Activated CD4-positive, alpha-beta memory T cell treated with anti-CD3 and anti-CD28 coated beads, Interleukin-2, amount 10 ng/mL, durations not matched to agents 7 days and 5 days (primary cell): ENCODE measurements around the gene DCLK2. TPM values are rescaled to one million over a fixed set of nuclear protein-coding genes. Genes with fewer than 3 reads are reported as not detected.

ENCODE experiments used
- CTCF ChIA-PET: fragments of 350-600 bp; sonication (Branson Sonifier 250); formaldehyde crosslinking; loops from one replicate; lab custom pipeline; 2021; ENCODE audit warnings: antibody characterized with exemption, inconsistent platforms; lab: Charles Lee
- POLR2A ChIA-PET: fragments of 350-600 bp; sonication (Branson Sonifier 250); formaldehyde crosslinking; loops from one replicate; lab custom pipeline; 2021; ENCODE audit warnings: antibody characterized with exemption; lab: Charles Lee
- DNase-seq: peaks from one replicate; pipeline ENCODE4 v3.0.0-alpha.2; 2020
- H3K27ac Mint-ChIP-seq: one replicate; pipeline ENCODE4 v1.8.0; 2021; ENCODE audit warnings: mild to moderate bottlenecking, mixed read lengths
- H3K27me3 Mint-ChIP-seq: one replicate; pipeline ENCODE4 v1.8.0; 2021; ENCODE audit warnings: mixed read lengths
- H3K36me3 Mint-ChIP-seq: one replicate; pipeline ENCODE4 v1.8.0; 2021; ENCODE audit warnings: low read depth, mixed read lengths
- H3K4me1 Mint-ChIP-seq: one replicate; pipeline ENCODE4 v1.8.0; 2021; ENCODE audit warnings: mixed read lengths
- H3K4me3 Mint-ChIP-seq: one replicate; pipeline ENCODE4 v1.8.0; 2021; ENCODE audit warnings: mild to moderate bottlenecking, mixed read lengths
- H3K9me3 Mint-ChIP-seq: one replicate; pipeline ENCODE4 v1.8.0; 2021; ENCODE audit warnings: mixed read lengths
- total RNA-seq, 2 experiments: library from RNA; stranded (reverse); gene quantifications; one replicate each; pipeline ENCODE4 v1.2.3, GENCODE V29; 2021

Gene DCLK2
- total RNA-seq, 2 experiments from 2014 or later = 0.05 to 0.08 TPM

GRCh38 chr4:150215601-150216000, 137.4 kb downstream of the DCLK2 start:
- Mint-ChIP-seq H3K4me1 (no peaks in the 10 kb centered on the region), H3K4me3 (no peak overlapping the region), H3K27ac (no peak overlapping the region), H3K27me3 (peaks cover 14% of the 10 kb centered on the region), H3K36me3 (no peaks in the 10 kb centered on the region), H3K9me3 (no peaks in the 10 kb centered on the region)
- no peak for DNase-seq
- ChIA-PET CTCF (no interaction called here), POLR2A (no interaction called here)

GRCh38 chr4:150216726-150217125, 138.5 kb downstream of the DCLK2 start:
- no peak for DNase-seq
- no peaks in the 10 kb centered on the region for H3K9me3 Mint-ChIP-seq
- CTCF ChIA-PET = interaction anchor here (0.9 kb wide), 2 partner anchors 8 to 27 kb away, joined by 3 to 4 read pairs; no protein-coding TSS in a partner anchor
- no peak overlapping the region for H3K4me3 Mint-ChIP-seq
- H3K27ac Mint-ChIP-seq = no peak overlapping the region
- peaks cover 13% of the 10 kb centered on the region for H3K27me3 Mint-ChIP-seq
- POLR2A ChIA-PET = no interaction called here
- no peaks in the 10 kb centered on the region for H3K4me1 Mint-ChIP-seq
- H3K36me3 Mint-ChIP-seq = no peaks in the 10 kb centered on the region

GRCh38 chr4:150217192-150217591, 138.9 kb downstream of the DCLK2 start:
- Mint-ChIP-seq H3K9me3 (no peaks in the 10 kb centered on the region), H3K27ac (no peak overlapping the region), H3K4me1 (no peaks in the 10 kb centered on the region), H3K36me3 (no peaks in the 10 kb centered on the region), H3K27me3 (peaks cover 13% of the 10 kb centered on the region), H3K4me3 (no peak overlapping the region)
- ChIA-PET POLR2A (no interaction called here), CTCF (interaction anchor here (0.9 kb wide), 2 partner anchors 8 to 27 kb away, joined by 3 to 4 read pairs; no protein-coding TSS in a partner anchor)
- DNase-seq = no peak

GRCh38 chr4:150217808-150218207, 139.6 kb downstream of the DCLK2 start:
- ChIA-PET POLR2A (no interaction called here), CTCF (interaction anchor here (0.9 kb wide), 2 partner anchors 9 to 26 kb away, joined by 3 to 4 read pairs; no protein-coding TSS in a partner anchor)
- Mint-ChIP-seq H3K4me3 (no peak overlapping the region), H3K27me3 (peaks cover 9% of the 10 kb centered on the region), H3K4me1 (no peaks in the 10 kb centered on the region), H3K36me3 (no peaks in the 10 kb centered on the region), H3K27ac (no peak overlapping the region), H3K9me3 (no peaks in the 10 kb centered on the region)
- no peak for DNase-seq

GRCh38 chr4:150218447-150218846, 140.2 kb downstream of the DCLK2 start:
- Mint-ChIP-seq H3K4me1 (no peaks in the 10 kb centered on the region), H3K27ac (no peak overlapping the region), H3K27me3 (peaks cover 9% of the 10 kb centered on the region), H3K4me3 (no peak overlapping the region), H3K36me3 (no peaks in the 10 kb centered on the region), H3K9me3 (no peaks in the 10 kb centered on the region)
- ChIA-PET POLR2A (no interaction called here), CTCF (interaction anchor here (2.4 kb wide), 1 partner anchor 25 kb away, joined by 13 read pairs; no protein-coding TSS in a partner anchor)
- no peak for DNase-seq

GRCh38 chr4:150219841-150220240, 141.6 kb downstream of the DCLK2 start:
- Mint-ChIP-seq H3K4me3 (no peak overlapping the region), H3K36me3 (no peaks in the 10 kb centered on the region), H3K27me3 (peaks cover 9% of the 10 kb centered on the region), H3K27ac (no peak overlapping the region), H3K9me3 (no peaks in the 10 kb centered on the region), H3K4me1 (no peaks in the 10 kb centered on the region)
- DNase-seq = no peak
- ChIA-PET CTCF (interaction anchor here (1.3 to 2.4 kb wide), 2 partner anchors 11 to 23 kb away, joined by 4 to 13 read pairs; no protein-coding TSS in a partner anchor), POLR2A (no interaction called here)

- H3K27me3 Mint-ChIP-seq = peaks cover 11% of the 10 kb centered on the region
- H3K36me3 Mint-ChIP-seq = no peaks in the 10 kb centered on the region
- H3K4me1 Mint-ChIP-seq = no peaks in the 10 kb centered on the region
- no peak overlapping the region for H3K27ac Mint-ChIP-seq
- DNase-seq = no peak
- ChIA-PET POLR2A (no interaction called here), CTCF (interaction anchor here (1.6 kb wide), 1 partner anchor 18 kb away, joined by 4 read pairs; no protein-coding TSS in a partner anchor)
- no peaks in the 10 kb centered on the region for H3K9me3 Mint-ChIP-seq
- H3K4me3 Mint-ChIP-seq = no peak overlapping the region
Measured at GRCh38 chr4:150224896-150225591, 146.8 kb downstream of the DCLK2 start.

- ChIA-PET CTCF (no interaction called here), POLR2A (no interaction called here)
- no peak overlapping the region for H3K27ac Mint-ChIP-seq
- no peak overlapping the region for H3K4me3 Mint-ChIP-seq
- H3K9me3 Mint-ChIP-seq = no peaks in the 10 kb centered on the region
- H3K36me3 Mint-ChIP-seq = no peaks in the 10 kb centered on the region
- DNase-seq = no peak
- peaks cover 24% of the 10 kb centered on the region for H3K27me3 Mint-ChIP-seq
- no peaks in the 10 kb centered on the region for H3K4me1 Mint-ChIP-seq
Measured at GRCh38 chr4:150229520-150229919, 151.3 kb downstream of the DCLK2 start.

- ChIA-PET POLR2A (no interaction called here), CTCF (interaction anchor here (1.3 kb wide), 1 partner anchor 12 kb away, joined by 8 read pairs; no protein-coding TSS in a partner anchor)
- Mint-ChIP-seq H3K27ac (no peak overlapping the region), H3K9me3 (no peaks in the 10 kb centered on the region), H3K27me3 (peaks cover 29% of the 10 kb centered on the region), H3K4me1 (no peaks in the 10 kb centered on the region), H3K36me3 (no peaks in the 10 kb centered on the region), H3K4me3 (no peak overlapping the region)
- no peak for DNase-seq
Measured at GRCh38 chr4:150230561-150230960, 152.3 kb downstream of the DCLK2 start.

GRCh38 chr4:150231107-150231770, 153.0 kb downstream of the DCLK2 start:
- Mint-ChIP-seq H3K36me3 (no peaks in the 10 kb centered on the region), H3K27ac (no peak overlapping the region), H3K4me1 (no peaks in the 10 kb centered on the region), H3K9me3 (no peaks in the 10 kb centered on the region), H3K27me3 (peaks cover 32% of the 10 kb centered on the region), H3K4me3 (no peak overlapping the region)
- DNase-seq = no peak
- ChIA-PET CTCF (interaction anchor here (1.3 kb wide), 1 partner anchor 11 kb away, joined by 8 read pairs; no protein-coding TSS in a partner anchor), POLR2A (no interaction called here)

GRCh38 chr4:150232029-150232428, 153.8 kb downstream of the DCLK2 start:
- Mint-ChIP-seq H3K36me3 (no peaks in the 10 kb centered on the region), H3K27ac (no peak overlapping the region), H3K4me1 (no peaks in the 10 kb centered on the region), H3K9me3 (no peaks in the 10 kb centered on the region), H3K27me3 (peaks cover 32% of the 10 kb centered on the region), H3K4me3 (no peak overlapping the region)
- no peak for DNase-seq
- ChIA-PET POLR2A (no interaction called here), CTCF (no interaction called here)

GRCh38 chr4:150234246-150234645, 156.0 kb downstream of the DCLK2 start:
- no peaks in the 10 kb centered on the region for H3K36me3 Mint-ChIP-seq
- no peaks in the 10 kb centered on the region for H3K9me3 Mint-ChIP-seq
- no peak overlapping the region for H3K4me3 Mint-ChIP-seq
- CTCF ChIA-PET = no interaction called here
- POLR2A ChIA-PET = no interaction called here
- no peaks in the 10 kb centered on the region for H3K4me1 Mint-ChIP-seq
- no peak for DNase-seq
- H3K27ac Mint-ChIP-seq = no peak overlapping the region
- peaks cover 26% of the 10 kb centered on the region for H3K27me3 Mint-ChIP-seq

GRCh38 chr4:150235317-150235716, 157.1 kb downstream of the DCLK2 start:
- POLR2A ChIA-PET = no interaction called here
- Mint-ChIP-seq H3K4me3 (no peak overlapping the region), H3K27me3 (peaks cover 22% of the 10 kb centered on the region), H3K36me3 (no peaks in the 10 kb centered on the region), H3K4me1 (no peaks in the 10 kb centered on the region), H3K27ac (no peak overlapping the region), H3K9me3 (no peaks in the 10 kb centered on the region)
- no peak for DNase-seq
- CTCF ChIA-PET = no interaction called here
